Prostate gland (tissue), 2 donors: ENCODE data around the gene MMP23B. TPM values are rescaled to one million over a fixed set of nuclear protein-coding genes. Genes with fewer than 3 reads are reported as not detected.

Experiments used
- DNase-seq: peaks from one replicate; pipeline ENCODE4 v3.0.0-alpha.2; 2019; ENCODE audit warnings: low spot score
- H3K27ac ChIP-seq, 2 donors: fragments of 200-600 bp; sonication (generic); 2 replicates each; pipeline ENCODE4 v1.5.1; 2017 to 2019
- H3K27me3 ChIP-seq: fragments of 200-600 bp; sonication (generic); replicated peaks from 2 replicates; pipeline ENCODE4 v1.5.1; 2019; ENCODE audit not compliant: insufficient read depth
- H3K36me3 ChIP-seq, 2 donors: fragments of 200-600 bp; sonication (generic); 1 replicate in 1 of 2; 2 replicates in 1 of 2; pipeline versions ENCODE4 v1.5.1 to v1.8.1; 2017 to 2019
- H3K4me1 ChIP-seq: fragments of 200-600 bp; sonication (generic); replicated peaks from 2 replicates; pipeline ENCODE4 v1.5.1; 2019
- H3K4me3 ChIP-seq, 2 donors: fragments of 200-600 bp; sonication (generic); 2 replicates each; pipeline ENCODE4 v1.5.1; 2017 to 2019
- H3K9me3 ChIP-seq: fragments of 200-600 bp; sonication (generic); 2 replicates; pipeline ENCODE4 v1.5.1; 2017
- CTCF ChIP-seq, 4 experiments: fragments of 200-600 bp in 2 of 4; fragments of 450-650 bp in 2 of 4; sonication (generic) in 2 of 4; IDR thresholded peaks; 1 replicate in 3 of 4; 2 replicates in 1 of 4; pipeline ENCODE4 v1.5.1; 2016 to 2019; ENCODE audit warnings: antibody characterized with exemption in 4 of 4, mild to moderate bottlenecking in 2 of 4, moderate library complexity in 2 of 4
- POLR2A ChIP-seq: fragments of 450-650 bp; IDR thresholded peaks from one replicate; pipeline ENCODE4 v1.6.1; 2016; ENCODE audit warnings: antibody characterized with exemption, mild to moderate bottlenecking
- POLR2AphosphoS5 ChIP-seq: sonication (generic); formaldehyde crosslinking; IDR thresholded peaks from one replicate; pipeline ENCODE4 v1.6.1; 2017; ENCODE audit warnings: antibody characterized with exemption
- WGBS: methylation state at CpG from one replicate; pipeline ENCODE4 v1.1.5; 2018; 5-methylcytosine and 5-hydroxymethylcytosine counted together
- intact Hi-C: fragments of 100-400 bp; cut with DNase I; formaldehyde crosslinking; loops from one replicate; pipeline ENCODE4 v1.14.2; 2022
- total RNA-seq, 2 donors: library from RNA; depleted of rRNA; stranded (reverse); fragments of >200 nt; gene quantifications; one replicate each; pipeline ENCODE4 v1.1.0, GENCODE V29; 2016

Gene MMP23B
- total RNA-seq, 2 donors from 2014 or later: 4.4 to 55.4 TPM

DNA sequence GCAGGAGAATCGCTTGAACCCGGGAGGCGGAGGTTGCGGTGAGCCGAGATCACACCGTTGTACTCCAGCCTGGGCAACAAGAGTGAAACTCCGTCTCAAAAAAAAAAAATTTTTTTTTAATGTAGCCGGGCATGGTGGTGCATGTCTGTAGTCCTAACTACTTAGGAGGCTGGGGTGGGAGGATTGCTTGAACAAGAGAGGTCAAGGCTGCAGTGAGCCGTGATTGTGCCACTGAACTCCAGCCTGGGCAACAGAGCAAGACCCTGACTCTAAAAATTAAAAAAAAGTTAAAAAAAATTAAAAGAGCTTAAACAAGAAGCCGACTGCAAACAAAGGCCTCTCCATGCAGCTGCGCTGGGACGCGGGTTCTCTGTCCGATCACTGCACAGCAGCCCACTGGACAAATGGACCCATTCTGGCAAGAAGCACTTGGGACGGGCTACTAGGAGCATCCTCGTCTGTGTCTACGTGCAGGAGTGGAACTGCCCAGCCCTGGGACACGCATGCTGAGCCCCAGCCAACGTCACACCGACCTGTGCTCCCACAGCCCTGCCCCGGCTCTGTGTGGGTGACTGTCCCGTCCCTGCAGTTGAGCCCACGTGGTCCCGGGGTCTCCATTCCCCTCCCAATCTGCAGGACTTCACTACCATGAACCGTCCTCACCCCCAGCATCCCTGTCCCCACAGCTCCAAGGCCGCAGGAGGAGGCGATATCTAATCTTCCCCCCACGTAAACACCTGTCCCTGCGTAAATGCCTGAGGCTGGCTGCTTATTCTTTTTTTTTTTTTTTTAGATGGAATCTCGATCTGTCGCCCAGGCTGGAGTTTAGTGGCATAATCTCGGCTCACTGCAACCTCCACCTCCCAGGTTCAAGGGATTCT lies 48.3 kb downstream of the MMP23B start:
- no peak overlapping the region for H3K4me3 ChIP-seq
- H3K36me3 ChIP-seq: no peaks in the 10 kb centered on the region
- intact Hi-C loops: no loop called here
- DNase-seq: no peak
- 88% methylated on average over 32 of the region's 32 CpGs for WGBS
- TF ChIP-seq CTCF (IDR thresholded peaks at IDR 0.05): no peak
- no peak for TF ChIP-seq POLR2AphosphoS5
- no peak for TF ChIP-seq POLR2A
- H3K9me3 ChIP-seq: no peaks in the 10 kb centered on the region
- no peak overlapping the region for H3K27ac ChIP-seq
- H3K27me3 ChIP-seq: no peaks in the 10 kb centered on the region
- H3K4me1 ChIP-seq: no peaks in the 10 kb centered on the region

- Histone ChIP-seq H3K9me3 (no peaks in the 10 kb centered on the region), H3K4me3 (no peak overlapping the region), H3K27me3 (no peaks in the 10 kb centered on the region), H3K27ac (no peak overlapping the region), H3K4me1 (no peaks in the 10 kb centered on the region), H3K36me3 (no peaks in the 10 kb centered on the region)
- intact Hi-C loops: no loop called here
- DNase-seq: no peak
- TF ChIP-seq POLR2A (no peak), CTCF (IDR thresholded peaks at IDR 0.05) (no peak), POLR2AphosphoS5 (no peak)
- 55% methylated on average over 11 of the region's 11 CpGs for WGBS
Observed at GRCh38 chr1:1680912-1681273, 48.9 kb downstream of the MMP23B start.

DNA sequence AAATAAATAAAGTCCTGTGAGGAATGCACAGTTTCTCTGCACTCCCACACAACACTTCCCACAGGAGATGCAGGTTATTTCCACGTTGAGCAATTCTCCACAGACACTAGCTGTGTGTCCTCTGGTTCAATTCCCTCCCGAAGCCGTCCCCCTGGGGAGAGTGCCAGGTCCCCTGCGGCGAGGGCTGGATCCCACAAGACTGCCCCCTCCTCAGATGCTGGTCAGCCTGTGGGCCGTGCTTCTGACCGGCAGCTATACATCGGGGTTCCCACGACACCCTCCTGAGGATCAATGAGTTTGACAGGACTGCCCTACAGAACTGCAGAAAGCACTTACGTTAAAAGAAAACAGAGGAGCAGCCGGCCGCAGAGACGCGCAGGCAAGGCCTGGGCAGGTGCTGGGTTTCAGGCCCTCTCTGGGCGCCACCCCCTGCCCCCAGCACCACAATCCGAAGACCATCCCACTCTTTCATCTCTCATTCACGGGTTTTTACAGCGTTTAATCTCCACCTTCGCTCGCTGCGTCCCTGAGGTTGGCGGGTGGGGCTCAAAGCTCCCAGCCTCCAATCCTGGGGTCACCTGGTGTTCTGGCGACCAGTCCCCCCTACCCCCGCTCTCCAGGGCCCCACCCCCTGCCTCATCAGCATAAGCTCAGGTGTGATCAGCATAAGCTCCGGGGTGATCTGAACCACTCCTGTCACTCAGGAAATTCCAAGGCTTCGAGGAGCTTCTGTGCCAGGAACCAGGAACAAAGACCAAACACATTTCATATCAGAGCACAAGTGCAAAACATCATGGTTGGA lies 51.3 kb downstream of the MMP23B start:
- no peak for DNase-seq
- WGBS: 58% methylated on average over 26 of the region's 26 CpGs
- H3K27ac ChIP-seq: no peak overlapping the region

More for the DNA sequence above, 51.3 kb downstream of the MMP23B start:
- Histone ChIP-seq H3K9me3 (no peaks in the 10 kb centered on the region), H3K4me1 (no peaks in the 10 kb centered on the region), H3K27me3 (no peaks in the 10 kb centered on the region), H3K4me3 (no peak overlapping the region), H3K36me3 (no peaks in the 10 kb centered on the region)
- intact Hi-C loops: no loop called here
- TF ChIP-seq CTCF (IDR thresholded peaks at IDR 0.05) (no peak), POLR2A (no peak), POLR2AphosphoS5 (no peak)

Other genes starting within 250 kb of the MMP23B start
- gene CCNL2, start 232.8 kb upstream of the MMP23B start, total RNA-seq: 100 to 1,000 TPM; 116 to 242 TPM
- 100 to 1,000 TPM; 143 to 174 TPM for gene MRPL20, start 224.9 kb upstream of the MMP23B start, total RNA-seq
- 10 to 100 TPM; 33.7 to 34.9 TPM for gene ANKRD65, start 210.9 kb upstream of the MMP23B start, total RNA-seq
- gene VWA1, start 196.5 kb upstream of the MMP23B start, total RNA-seq: 100 to 1,000 TPM; 191 to 227 TPM
- gene ATAD3C, start 182.5 kb upstream of the MMP23B start, total RNA-seq: 1 to 10 TPM; 7.3 to 9.9 TPM
- gene ATAD3B, start 160.4 kb upstream of the MMP23B start, total RNA-seq: 10 to 100 TPM; 16.8 to 26.9 TPM
- 10 to 100 TPM; 30.0 to 32.8 TPM for gene ATAD3A, start 120.0 kb upstream of the MMP23B start, total RNA-seq
- 1 to 10 TPM; 4.5 to 6.8 TPM for gene TMEM240, start 91.5 kb upstream of the MMP23B start, total RNA-seq
- 100 to 1,000 TPM; 173 to 203 TPM for gene SSU72, start 57.3 kb upstream of the MMP23B start, total RNA-seq
- 10 to 100 TPM in 1 of 2 donors, 1 to 10 TPM in 1; 3.5 to 33.3 TPM for gene FNDC10, start 32.0 kb upstream of the MMP23B start, total RNA-seq
- gene MIB2, start 16.7 kb upstream of the MMP23B start, total RNA-seq: 100 to 1,000 TPM in 1 of 2 donors, 10 to 100 TPM in 1; 60.6 to 152 TPM
- 10 to 100 TPM; 15.0 to 31.2 TPM for gene CDK11B, start 26.8 kb downstream of the MMP23B start, total RNA-seq
- 10 to 100 TPM; 40.3 to 67.1 TPM for gene SLC35E2B, start 60.6 kb downstream of the MMP23B start, total RNA-seq
- 10 to 100 TPM; 31.1 to 47.4 TPM for gene CDK11A, start 92.2 kb downstream of the MMP23B start, total RNA-seq
- gene NADK, start 146.3 kb downstream of the MMP23B start, total RNA-seq: 10 to 100 TPM; 64.5 to 91.1 TPM